HG03108 (cell line): ENCODE results near the gene CDIPT.
"Not testable (repeated sequence)": the region's sequence is repeated elsewhere in the genome, so short reads cannot be mapped to it uniquely, and the experiment has no call there.

Experiments
- ATAC-seq: cut with Tn5 transposase; IDR thresholded peaks from one replicate; pipeline ENCODE4 v1.9.1; 2021; ENCODE audit warnings: moderate library complexity; ENCODE audit not compliant: unreplicated experiment

The CDIPT gene

DNA sequence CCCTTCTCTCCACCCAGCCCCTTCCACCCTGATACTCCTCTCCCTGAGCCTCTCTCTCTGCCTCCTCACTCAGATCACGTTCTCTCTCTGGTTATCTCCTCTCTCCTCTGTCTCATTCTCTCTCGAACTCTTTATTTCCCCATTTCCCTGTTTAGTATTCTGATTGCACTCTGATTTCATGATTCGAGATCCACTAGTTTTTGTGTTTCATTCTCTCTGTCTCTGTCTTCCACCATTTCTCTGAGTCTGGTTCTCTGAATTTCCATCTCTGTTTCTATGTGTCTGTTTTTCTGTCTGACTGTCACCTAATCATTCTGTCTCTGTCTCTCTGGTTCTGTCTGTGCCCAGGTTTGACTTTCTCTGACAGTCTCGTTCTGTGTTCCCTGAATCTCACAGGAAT lies 34.3 kb upstream of the CDIPT start:
- no peak for ATAC-seq

- no peak for ATAC-seq
These were observed 33.8 kb upstream of the CDIPT start for GRCh38 chr16:29896841-29897240.

GRCh38 chr16:29894352-29894751 lies 31.3 kb upstream of the CDIPT start:
- ATAC-seq: no peak

- no peak for ATAC-seq
These were observed 30.5 kb upstream of the CDIPT start for GRCh38 chr16:29893553-29893952.

GRCh38 chr16:29892458-29892813 lies 29.4 kb upstream of the CDIPT start:
- no peak for ATAC-seq

DNA sequence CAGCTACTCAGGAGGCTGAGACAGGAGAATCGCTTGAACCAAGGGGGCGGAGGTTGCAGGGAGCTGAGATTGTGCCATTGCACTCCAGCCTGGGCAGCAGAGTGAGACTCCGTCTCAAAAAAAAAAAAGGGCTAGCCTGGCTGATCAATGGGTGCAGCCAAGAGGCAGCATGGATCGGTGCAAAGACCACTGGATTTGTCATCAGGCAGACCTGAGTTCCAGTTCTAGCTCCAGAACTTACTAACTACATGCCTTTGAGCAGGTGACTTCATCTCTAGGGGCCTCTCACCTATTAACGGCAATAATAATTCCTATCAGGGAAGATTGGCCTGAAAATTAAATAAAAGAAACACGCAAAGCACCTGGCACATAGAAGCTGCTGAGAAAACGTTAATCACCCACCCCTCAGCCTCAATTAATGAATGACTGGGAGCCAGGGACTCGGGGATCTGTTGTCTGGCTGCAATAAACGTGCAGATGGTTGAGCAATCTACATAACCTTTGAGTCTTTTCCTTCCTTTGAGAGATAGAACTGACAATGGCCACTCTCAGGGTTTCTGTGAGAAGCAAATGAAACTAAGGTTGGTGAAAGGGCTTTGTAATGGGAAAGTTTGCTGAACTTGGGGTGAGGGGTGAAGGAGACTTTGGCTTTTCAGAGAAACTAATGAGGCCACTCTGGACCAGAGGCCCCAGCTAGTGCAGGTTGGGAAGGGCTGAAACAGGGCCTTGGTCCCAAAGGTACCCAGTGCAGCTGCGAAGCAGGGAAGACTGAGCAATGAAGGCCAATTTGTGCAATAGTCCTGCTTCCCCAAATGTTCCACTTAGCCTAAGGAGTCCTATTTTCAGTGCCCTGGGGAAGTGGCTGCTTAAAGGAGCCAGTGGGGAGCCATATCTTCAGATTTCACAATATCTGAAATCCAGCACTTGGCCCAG lies 28.8 kb upstream of the CDIPT start:
- no peak for ATAC-seq

DNA sequence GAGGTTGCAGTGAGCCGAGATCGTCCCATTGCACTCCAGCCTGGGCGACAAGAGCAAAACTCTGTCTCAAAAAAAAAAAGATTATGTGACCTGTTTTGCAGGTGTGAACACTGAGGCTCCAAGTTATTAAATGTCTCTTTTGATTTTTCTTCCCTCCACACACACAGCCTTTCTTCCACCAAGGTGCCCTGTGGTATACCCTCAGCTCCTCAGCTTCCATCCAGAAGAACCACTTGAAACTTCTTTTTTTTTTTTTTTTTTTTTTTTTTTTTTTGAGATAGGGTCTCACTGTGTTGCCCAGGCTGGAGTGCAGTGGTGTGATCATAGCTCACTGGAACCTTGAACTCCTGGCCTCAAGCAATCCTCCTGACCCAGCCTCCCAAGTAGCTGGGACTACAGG lies 26.3 kb upstream of the CDIPT start:
- not testable (repeated sequence) for ATAC-seq

- ATAC-seq: no peak
These were observed 21.0 kb upstream of the CDIPT start for GRCh38 chr16:29883987-29884386.

GRCh38 chr16:29881050-29881449 lies 18.0 kb upstream of the CDIPT start:
- ATAC-seq: no peak

- ATAC-seq: no peak
These were observed 15.1 kb upstream of the CDIPT start for GRCh38 chr16:29878172-29878571.

DNA sequence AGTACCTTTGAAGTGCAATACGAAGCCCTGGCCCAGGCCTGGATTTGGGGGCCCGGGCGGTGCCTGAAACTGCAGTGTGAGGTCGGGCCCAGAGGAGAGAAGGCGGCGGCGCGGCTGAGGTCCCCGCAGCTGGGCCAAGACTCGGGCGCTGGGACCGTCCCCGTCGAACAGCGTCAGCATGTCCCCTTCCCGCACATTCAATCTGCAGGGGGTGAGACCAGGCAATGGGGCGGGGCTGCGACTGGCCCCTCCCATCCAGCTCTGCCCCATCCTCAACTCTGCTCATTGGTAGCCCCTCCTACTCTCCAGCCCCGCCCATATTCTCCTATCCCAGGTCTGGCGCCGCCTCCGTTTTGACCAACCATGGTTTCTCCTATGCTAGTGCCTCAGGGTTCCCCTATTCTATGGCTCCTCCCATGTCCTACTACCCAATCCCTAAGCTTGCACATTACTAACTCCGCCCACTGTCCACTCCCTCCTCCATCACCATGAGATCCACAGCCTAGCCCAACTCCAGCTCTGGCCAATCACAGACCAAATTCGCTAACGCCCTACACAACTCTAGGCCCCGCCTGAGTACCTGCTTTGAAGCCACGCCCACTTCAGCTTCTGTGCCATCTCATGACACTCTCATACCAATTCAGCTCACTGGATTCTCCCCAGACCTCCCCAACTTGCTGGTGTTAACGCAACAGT lies 14.4 kb upstream of the CDIPT start:
- no peak for ATAC-seq

DNA sequence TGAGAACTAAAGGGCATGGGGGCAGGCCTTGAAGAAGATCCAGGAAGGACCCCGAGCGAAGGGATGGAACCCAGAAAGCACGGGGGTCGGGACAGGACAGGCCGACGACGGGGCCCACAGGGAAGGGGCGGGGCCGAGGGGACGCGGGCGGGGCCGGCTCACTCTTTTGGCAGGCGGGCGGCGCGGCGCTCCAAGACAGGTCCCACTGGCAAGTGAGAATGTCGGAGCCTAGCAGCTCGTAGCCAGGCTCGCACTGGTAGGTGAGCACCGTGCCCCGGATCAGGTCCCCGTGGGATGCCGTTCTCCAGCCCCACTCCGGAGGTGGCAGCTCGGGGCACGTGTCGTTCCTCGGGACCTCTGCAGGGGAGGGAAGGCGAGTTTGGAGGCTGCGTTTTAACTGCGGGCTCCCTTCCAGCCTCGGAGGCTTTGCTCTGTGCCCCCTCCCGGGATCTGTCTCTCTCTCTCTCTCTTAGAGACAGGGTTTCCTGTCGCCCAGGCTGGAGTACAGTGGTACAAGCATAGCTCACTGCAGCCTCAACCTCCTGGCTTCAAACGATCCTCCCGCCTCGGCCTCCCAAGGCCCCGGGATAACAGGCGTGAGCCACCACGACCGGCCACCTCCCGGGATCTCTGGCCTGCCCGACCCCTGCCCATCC lies 13.7 kb upstream of the CDIPT start:
- no peak for ATAC-seq

DNA sequence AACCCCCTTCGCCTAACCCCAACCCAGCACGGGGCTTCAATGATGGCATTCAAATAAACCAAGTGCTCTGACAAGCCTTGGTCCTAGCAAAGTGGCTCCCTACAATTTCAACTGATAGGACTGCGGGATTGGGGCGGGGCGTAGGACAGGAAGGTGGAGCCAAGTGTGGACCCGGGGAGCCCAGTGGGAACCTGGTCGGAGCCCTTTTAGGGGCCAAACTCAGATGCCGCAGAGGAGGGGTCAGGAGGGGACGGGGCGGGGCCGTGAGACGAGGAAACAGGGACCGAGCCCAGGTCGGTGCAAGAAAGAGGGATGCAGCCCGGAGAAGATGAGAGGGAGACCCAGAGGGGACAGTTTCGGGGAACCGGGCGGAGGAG lies 13.2 kb upstream of the CDIPT start:
- no peak for ATAC-seq

DNA sequence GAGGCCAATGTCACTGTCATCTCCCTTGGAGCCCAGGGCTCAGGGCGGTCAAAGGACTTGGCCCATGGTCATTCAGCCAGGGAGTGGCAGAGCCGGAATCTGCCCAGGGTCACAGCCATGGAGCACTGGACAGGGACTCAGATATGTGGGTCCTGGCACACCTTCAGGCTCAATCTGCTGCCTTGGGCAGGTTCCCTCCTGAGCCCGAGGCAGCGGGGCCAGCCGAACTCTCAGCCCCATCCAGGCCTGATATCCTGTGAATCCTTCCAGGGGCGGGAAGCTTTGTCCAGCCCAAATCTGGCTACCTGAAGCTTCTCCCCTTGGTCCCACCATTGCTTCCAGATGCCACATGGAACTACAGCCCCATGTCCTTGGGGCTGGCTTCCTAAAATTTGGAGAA lies 12.2 kb upstream of the CDIPT start:
- ATAC-seq: no peak

DNA sequence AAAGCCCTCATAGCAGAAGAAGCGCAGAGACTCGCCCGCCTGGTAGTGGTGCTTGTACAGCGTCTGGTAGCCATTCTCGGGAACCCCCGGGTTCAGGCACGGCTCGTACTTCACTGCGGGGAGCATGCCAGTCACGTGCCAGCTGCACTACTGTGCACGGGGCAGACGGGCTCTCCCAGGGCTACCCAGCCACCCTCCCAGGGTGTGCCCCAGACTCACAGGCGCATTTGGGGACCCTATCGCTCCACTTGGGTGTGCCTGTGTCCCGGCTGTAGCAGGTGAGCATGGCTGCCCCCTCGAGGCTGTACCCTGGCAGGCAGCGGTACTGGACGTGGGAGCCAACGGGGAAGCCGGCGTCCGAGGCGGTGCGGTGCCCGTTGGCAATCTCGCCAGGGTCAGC lies 10.3 kb upstream of the CDIPT start:
- no peak for ATAC-seq

DNA sequence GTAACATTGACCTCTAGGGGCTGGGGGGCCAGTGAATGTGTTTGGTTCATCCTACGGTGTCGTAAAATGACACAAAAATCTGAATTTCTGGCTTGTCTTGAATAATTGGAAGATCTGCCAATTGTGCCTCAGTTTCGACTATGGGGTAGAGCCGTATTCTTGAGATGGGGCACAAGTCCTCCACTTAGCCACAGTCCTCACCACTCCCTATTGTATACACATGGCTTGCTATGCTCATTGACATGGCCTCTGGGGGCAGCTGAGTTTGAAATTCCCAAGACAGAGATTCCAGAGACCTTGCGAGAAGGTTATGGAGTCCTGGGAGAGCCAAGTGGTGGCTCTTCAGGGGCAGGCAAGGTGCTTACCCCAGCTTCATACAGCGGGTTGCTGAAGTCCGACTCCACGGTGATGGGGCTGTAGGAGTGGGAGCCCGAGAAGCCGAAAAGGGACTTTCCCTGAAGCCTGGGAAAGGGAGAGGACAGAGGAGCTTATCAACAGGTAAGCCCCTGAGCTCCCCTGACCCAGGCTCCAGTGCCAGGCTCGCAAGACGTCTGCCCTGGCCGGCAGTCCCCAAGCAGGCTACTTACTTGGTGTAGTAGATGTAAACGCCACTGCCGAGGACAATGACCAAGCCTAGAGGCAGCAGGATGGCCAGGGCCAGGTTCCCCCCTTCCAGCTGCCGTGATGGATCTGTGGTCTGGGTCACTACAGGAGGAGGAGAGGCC lies 9.0 kb upstream of the CDIPT start:
- ATAC-seq: no peak

DNA sequence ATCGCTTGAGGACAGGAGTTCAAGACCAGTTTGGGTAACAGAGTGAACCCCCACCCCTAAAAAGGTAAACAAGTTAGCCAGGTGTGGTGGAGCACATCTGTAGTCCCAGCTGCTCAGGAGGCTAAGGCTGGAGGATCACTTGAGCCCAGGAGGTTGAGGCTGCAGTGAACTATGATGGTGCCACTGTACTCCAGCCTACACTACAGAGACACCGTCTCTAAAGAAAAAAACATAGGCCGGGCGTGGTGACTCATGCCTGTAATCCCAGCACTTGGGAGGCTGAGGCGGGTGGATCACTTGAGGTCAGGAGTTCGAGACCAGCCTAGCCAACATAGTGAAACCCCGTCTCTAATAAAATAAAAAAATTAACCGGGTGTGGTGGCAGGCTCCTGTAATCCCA lies 6.0 kb upstream of the CDIPT start:
- not testable (repeated sequence) for ATAC-seq

- ATAC-seq: no peak
These were observed 5.5 kb upstream of the CDIPT start for GRCh38 chr16:29868396-29869009.

- ATAC-seq: no peak
These were observed 1.2 kb upstream of the CDIPT start for GRCh38 chr16:29864205-29864604.

DNA sequence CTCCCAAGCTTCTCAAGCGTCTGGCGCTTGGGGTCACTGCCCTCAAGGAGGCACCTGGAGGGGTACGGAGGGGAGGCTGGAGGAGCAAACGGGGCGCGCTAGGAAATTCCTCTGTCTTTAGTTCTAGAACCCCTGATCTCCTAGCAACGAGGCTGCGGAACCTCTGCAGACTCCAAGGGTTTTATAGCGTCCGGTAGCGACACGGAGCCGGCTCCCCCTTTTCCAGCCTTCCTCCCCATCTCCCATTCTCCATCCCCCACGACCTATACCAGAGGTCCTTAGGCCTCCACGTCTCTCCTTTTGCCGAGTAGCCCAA lies 601 bp upstream of the CDIPT start:
- no peak for ATAC-seq

DNA sequence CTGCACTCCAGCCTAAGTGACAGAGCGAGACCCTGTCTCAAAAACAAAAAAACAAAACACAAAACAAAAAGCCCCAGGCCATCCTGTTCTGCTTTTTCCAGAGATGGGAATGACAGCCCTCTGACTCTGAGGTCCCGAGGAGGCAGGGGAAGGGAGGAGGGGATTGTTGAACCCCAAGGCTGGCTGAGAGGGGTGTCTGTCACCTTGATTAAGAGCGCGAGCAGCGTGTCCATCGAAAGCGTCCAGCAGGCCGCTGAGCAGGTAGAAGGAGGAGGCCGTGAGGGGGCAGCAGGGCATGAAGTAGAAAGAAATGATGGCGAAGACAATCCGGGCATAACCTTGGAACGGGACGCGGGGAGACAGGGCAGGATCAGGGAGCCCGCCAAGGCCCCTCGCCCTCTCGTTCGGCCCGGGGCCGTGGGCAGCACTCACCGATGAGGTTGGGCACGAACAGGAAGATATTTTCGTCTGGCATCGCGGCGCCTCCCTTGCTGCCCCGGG lies 593 bp downstream of the CDIPT start:
- ATAC-seq: peak; percentile 6
